IPS-15b (cell line): Measurements from ENCODE around the gene ARIH1.
A peak's percentile ranks its signal among the peaks of the same experiment; 100 is the strongest.
"Not testable (repeated sequence)": the region's sequence is repeated elsewhere in the genome, so short reads cannot be mapped to it uniquely, and the experiment has no call there.

ENCODE experiments used
- H3K27me3 ChIP-seq: one replicate; pipeline ENCODE4 v1.6.1; 2013; ENCODE audit warnings: low read length; ENCODE audit not compliant: control insufficient read depth, insufficient read depth
- H3K36me3 ChIP-seq: one replicate; pipeline ENCODE4 v1.6.1; 2013; ENCODE audit warnings: low read length; ENCODE audit not compliant: control insufficient read depth, insufficient read depth
- H3K4me1 ChIP-seq: one replicate; pipeline ENCODE4 v1.6.1; 2013; ENCODE audit warnings: mild to moderate bottlenecking, low read length; ENCODE audit not compliant: control insufficient read depth, insufficient read depth
- H3K4me3 ChIP-seq: one replicate; pipeline ENCODE4 v1.5.1; 2013; ENCODE audit warnings: low read depth, low read length
- H3K9ac ChIP-seq: one replicate; pipeline ENCODE4 v1.6.1; 2013; ENCODE audit warnings: low read depth, mild to moderate bottlenecking, low read length
- H3K9me3 ChIP-seq: one replicate; pipeline ENCODE4 v1.6.1; 2013; ENCODE audit warnings: mild to moderate bottlenecking, low read length; ENCODE audit not compliant: control insufficient read depth, insufficient read depth

ARIH1 gene

DNA sequence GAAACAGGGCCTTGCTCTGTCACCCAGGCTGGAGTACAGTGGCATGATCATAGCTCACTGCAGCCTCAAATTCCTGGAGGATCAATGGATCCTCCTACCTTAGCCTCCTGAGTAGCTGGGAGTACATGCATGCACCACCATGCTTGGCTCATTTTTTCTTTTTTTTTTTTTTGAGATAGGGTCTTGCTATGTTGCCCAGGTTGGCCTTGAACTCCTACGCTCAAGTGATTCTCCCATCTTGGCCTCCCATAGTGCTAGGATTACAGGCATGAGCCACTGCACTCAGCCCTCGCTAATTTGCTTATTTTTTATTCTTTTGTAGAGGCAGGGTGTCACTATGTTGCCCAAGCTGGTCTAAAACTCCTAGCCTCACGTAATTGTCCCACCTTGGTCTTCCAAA, 6.0 kb upstream of the ARIH1 start:
- Histone ChIP-seq H3K27me3 (no peaks in the 10 kb centered on the region), H3K9me3 (no peaks in the 10 kb centered on the region), H3K36me3 (peaks cover 2% of the 10 kb centered on the region), H3K9ac (no peak overlapping the region), H3K4me3 (no peak overlapping the region), H3K4me1 (peaks cover 2% of the 10 kb centered on the region)

DNA sequence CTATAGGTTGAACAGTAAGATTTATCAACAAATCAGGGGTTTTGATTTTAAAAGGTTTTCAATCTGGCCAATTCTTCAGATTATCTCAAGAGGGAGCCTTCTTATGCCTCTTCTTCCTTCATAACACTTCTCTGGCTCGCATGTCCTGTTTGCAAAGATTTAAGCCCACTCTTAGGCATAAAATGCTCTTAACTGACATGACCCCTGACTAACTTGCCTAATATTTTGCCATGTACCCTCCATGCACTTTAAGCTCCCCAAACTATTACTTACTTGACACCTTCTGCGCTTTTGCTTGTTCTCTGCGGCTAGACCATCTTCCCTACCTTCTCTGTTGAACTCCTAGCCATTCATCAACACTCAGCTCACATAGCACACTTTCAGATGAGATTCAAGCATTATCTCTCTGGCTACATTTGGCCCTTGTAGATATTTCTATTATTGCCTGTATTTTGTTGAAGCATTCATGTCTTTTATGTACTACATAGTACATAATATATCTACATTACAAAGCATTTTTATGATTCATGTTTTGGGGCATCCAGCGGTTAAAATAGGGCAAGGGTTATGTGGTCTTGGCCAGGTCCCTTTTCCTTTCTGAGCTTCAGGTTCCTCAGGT, 1.0 kb upstream of the ARIH1 start:
- no peaks in the 10 kb centered on the region for H3K9me3 ChIP-seq
- peak overlapping the region; percentile 99 for H3K9ac ChIP-seq
- H3K4me1 ChIP-seq, result peaks cover 5% of the 10 kb centered on the region
- no peaks in the 10 kb centered on the region for H3K27me3 ChIP-seq
- H3K36me3 ChIP-seq, result peaks cover 2% of the 10 kb centered on the region
- H3K4me3 ChIP-seq, result peak overlapping the region; percentile 71

- Histone ChIP-seq H3K4me3 (peak overlapping the region; percentile 71), H3K36me3 (peaks cover 5% of the 10 kb centered on the region), H3K9me3 (no peaks in the 10 kb centered on the region), H3K27me3 (no peaks in the 10 kb centered on the region), H3K9ac (peak overlapping the region; percentile 89), H3K4me1 (peaks cover 5% of the 10 kb centered on the region)
Measured at GRCh38 chr15:72474466-72474911, 359 bp downstream of the ARIH1 start.

GRCh38 chr15:72474912-72475628, 940 bp downstream of the ARIH1 start:
- H3K4me1 ChIP-seq, result peaks cover 5% of the 10 kb centered on the region
- peaks cover 5% of the 10 kb centered on the region for H3K36me3 ChIP-seq
- H3K9me3 ChIP-seq, result no peaks in the 10 kb centered on the region
- peak overlapping the region; percentile 90 for H3K9ac ChIP-seq
- peak overlapping the region; percentile 71 for H3K4me3 ChIP-seq
- H3K27me3 ChIP-seq, result no peaks in the 10 kb centered on the region

DNA sequence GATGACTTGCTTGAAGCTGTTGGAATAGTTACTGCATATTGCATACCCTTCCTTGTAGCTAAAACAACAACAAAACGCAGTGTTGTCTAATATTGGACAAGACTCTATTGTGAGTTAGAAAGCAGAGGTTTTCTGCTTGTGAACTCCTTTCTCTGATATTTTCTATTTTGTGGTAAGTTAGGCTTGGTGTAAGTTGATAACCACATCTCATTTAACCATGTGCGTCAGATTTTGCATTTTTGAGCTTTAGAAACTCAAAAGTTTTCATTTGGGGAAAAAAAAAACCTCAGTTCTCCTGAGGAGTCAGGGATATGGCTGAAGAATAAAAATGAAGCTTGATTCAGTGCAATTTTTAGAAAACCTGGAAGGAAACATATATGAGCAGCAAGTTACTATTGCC, 1.5 kb downstream of the ARIH1 start:
- peak overlapping the region; percentile 71 for H3K4me3 ChIP-seq
- H3K9me3 ChIP-seq, result no peaks in the 10 kb centered on the region
- H3K27me3 ChIP-seq, result no peaks in the 10 kb centered on the region
- peaks cover 5% of the 10 kb centered on the region for H3K4me1 ChIP-seq
- H3K36me3 ChIP-seq, result peaks cover 5% of the 10 kb centered on the region
- H3K9ac ChIP-seq, result peak overlapping the region; percentile 90

DNA sequence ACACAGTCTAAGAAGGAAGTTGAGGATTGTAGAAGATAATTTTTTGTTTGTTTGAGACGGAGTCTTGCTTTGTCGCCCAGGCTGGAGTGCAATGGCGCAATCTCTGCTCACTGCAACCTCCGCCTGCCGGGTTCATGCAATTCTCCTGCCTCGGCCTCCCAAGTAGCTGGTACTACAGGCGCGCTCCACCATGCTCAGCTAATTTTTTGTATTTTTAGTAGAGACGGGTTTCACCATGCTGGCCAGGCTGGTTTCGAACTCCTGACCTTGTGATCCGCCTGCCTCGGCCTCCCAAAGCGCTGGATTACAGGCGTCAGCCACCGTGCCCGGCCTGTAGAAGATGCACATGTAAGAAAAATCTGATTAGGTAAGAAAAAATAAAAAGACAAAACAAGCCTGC, 2.2 kb downstream of the ARIH1 start:
- not testable (repeated sequence) for H3K9ac ChIP-seq, H3K27me3 ChIP-seq, H3K9me3 ChIP-seq, H3K36me3 ChIP-seq, H3K4me1 ChIP-seq
- peak overlapping the region; percentile 4 for H3K4me3 ChIP-seq

GRCh38 chr15:72481015-72481659, 7.0 kb downstream of the ARIH1 start:
- Histone ChIP-seq H3K27me3 (no peaks in the 10 kb centered on the region), H3K4me1 (no peaks in the 10 kb centered on the region), H3K4me3 (no peak overlapping the region), H3K9ac (no peak overlapping the region), H3K9me3 (no peaks in the 10 kb centered on the region), H3K36me3 (peaks cover 4% of the 10 kb centered on the region)

DNA sequence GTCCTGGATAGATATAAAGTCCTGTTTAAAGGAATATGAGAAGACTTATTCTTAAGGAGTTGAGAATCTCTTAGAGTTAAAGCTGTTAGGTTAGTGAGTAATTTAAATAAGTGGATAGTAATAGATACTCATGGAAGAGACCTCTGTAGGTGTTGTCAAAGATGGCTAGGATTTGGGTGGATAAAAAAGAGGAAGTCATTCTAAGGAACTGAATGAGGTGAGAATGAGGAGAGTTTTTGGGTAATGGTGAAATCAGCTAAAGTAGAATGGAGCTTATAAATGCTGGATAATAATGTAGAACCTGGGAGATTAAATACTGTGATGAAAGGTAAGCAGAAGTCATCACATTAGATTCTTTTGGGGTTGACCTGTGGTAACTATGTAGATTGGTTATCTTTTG, 8.1 kb downstream of the ARIH1 start:
- peaks cover 4% of the 10 kb centered on the region for H3K36me3 ChIP-seq
- no peaks in the 10 kb centered on the region for H3K4me1 ChIP-seq
- H3K4me3 ChIP-seq, result no peak overlapping the region
- H3K9ac ChIP-seq, result no peak overlapping the region
- no peaks in the 10 kb centered on the region for H3K9me3 ChIP-seq
- no peaks in the 10 kb centered on the region for H3K27me3 ChIP-seq

GRCh38 chr15:72483279-72483678, 9.1 kb downstream of the ARIH1 start:
- Histone ChIP-seq H3K4me1 (no peaks in the 10 kb centered on the region), H3K4me3 (no peak overlapping the region), H3K27me3 (no peaks in the 10 kb centered on the region), H3K9ac (no peak overlapping the region), H3K36me3 (peaks cover 4% of the 10 kb centered on the region), H3K9me3 (no peaks in the 10 kb centered on the region)

DNA sequence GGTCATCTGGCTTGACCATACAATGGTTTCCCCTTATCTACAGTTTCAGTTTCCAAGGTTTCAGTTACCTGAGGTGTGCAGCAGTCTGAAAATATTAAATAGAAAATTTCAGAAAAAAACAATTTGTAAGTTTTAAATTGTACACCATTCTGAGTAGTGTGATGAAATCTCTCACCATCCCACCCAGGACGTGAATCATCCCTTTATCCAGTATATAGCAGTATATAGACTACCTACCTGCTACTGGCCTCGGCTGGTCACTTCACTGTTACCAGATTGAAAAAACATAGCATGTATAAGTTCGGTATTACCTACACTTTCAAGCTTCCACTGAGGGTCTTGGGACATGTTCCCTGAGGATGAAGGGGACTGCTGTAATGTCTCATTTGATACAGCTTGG, 12.0 kb downstream of the ARIH1 start:
- no peak overlapping the region for H3K4me3 ChIP-seq
- no peak overlapping the region for H3K9ac ChIP-seq
- no peaks in the 10 kb centered on the region for H3K36me3 ChIP-seq
- no peaks in the 10 kb centered on the region for H3K27me3 ChIP-seq
- H3K4me1 ChIP-seq, result no peaks in the 10 kb centered on the region
- H3K9me3 ChIP-seq, result no peaks in the 10 kb centered on the region

GRCh38 chr15:72487070-72487797, 13.1 kb downstream of the ARIH1 start:
- Histone ChIP-seq H3K9ac (no peak overlapping the region), H3K9me3 (no peaks in the 10 kb centered on the region), H3K4me1 (no peaks in the 10 kb centered on the region), H3K27me3 (no peaks in the 10 kb centered on the region), H3K36me3 (no peaks in the 10 kb centered on the region), H3K4me3 (no peak overlapping the region)
